ENCODE measurements around the gene SECISBP2. TPM values are rescaled to one million over a fixed set of nuclear protein-coding genes. Genes with fewer than 3 reads are reported as not detected.

The SECISBP2 gene
- total and polyA plus RNA-seq, 2 of the 13 experiments (the other 11 are each of a cell fraction or from before 2014, with no cell fraction given) = 32.4 to 38.0 TPM

- Histone ChIP-seq H3K9me3 (ENCODE audit: low read length) (no peaks in the 10 kb centered on the region), H3K4me3 (replicated peaks in 1 of 3; ENCODE audit: insufficient read depth in 1 of 3, low read depth in 2 of 3, low read length in 3 of 3) (no peak overlapping the region), H3K79me2 (ENCODE audit: insufficient read depth, low read length) (no peaks in the 10 kb centered on the region), H3K4me2 (ENCODE audit: low read depth, low read length) (no peak overlapping the region), H3K4me1 (ENCODE audit: insufficient read depth, low read length) (peaks cover 28% of the 10 kb centered on the region), H4K20me1 (ENCODE audit: insufficient read depth, low read length) (no peaks in the 10 kb centered on the region), H2AFZ (ENCODE audit: low read length) (no peak overlapping the region), H3K27me3 (ENCODE audit: control insufficient read depth in 1 of 2, insufficient read depth in 2 of 2, low read length in 2 of 2) (no peaks in the 10 kb centered on the region; a peak in 1 of 5 replicates), H3K9ac (ENCODE audit: insufficient read depth, low read depth, low read length) (no peak overlapping the region), H3K36me3 (replicated peaks in 1 of 2; ENCODE audit: control insufficient read depth in 1 of 2, insufficient read depth in 2 of 2, low read length in 2 of 2) (no peaks in the 10 kb centered on the region), H3K27ac (ENCODE audit: extremely low read length, insufficient read depth, low read length) (no peak overlapping the region)
- no peak for DNase-seq (ENCODE audit: low spot score)
- ChIA-PET POLR2A (no interaction called here), CTCF (ENCODE audit: low intra/inter-chr PET ratio, low total read pairs) (no interaction called here)
- no peak for ATAC-seq
- BruUV-seq (replicated peaks) = no TSS peak
- intact Hi-C loops (cut with micrococcal nuclease; ENCODE audit: unreplicated experiment) (no loop called here), in situ Hi-C loops (cut with HindIII; ENCODE audit: extremely low pct_ligation_motif_present, low pct_unique_long_range_greater_than_20kb) (no loop called here)
- no peak for TF ChIP-seq ZKSCAN8 (CRISPR knock-in tag; IDR thresholded peaks at IDR 0.05; ENCODE audit: borderline replicate concordance)
- no peak for FAIRE-seq
- 76% methylated on average over 3 of the region's 5 CpGs for WGBS (ENCODE audit: low lambda C conversion rate)
These were observed 72.3 kb downstream of the SECISBP2 start for GRCh38 chr9:89390578-89391116.

- H3K4me2 ChIP-seq (ENCODE audit: low read depth, low read length) = no peak overlapping the region
- POLR2A ChIA-PET = no interaction called here
- in situ Hi-C loops (cut with HindIII; ENCODE audit: extremely low pct_ligation_motif_present, low pct_unique_long_range_greater_than_20kb) (no loop called here), intact Hi-C loops (cut with micrococcal nuclease; ENCODE audit: unreplicated experiment) (no loop called here)
- no peaks in the 10 kb centered on the region for H3K9me3 ChIP-seq (ENCODE audit: low read length)
- H3K27ac ChIP-seq (ENCODE audit: extremely low read length, insufficient read depth, low read length) = no peak overlapping the region
- no peak overlapping the region for H3K4me3 ChIP-seq (replicated peaks in 1 of 3; ENCODE audit: insufficient read depth in 1 of 3, low read depth in 2 of 3, low read length in 3 of 3)
- DNase-seq (ENCODE audit: low spot score) (no peak), FAIRE-seq (no peak), ATAC-seq (no peak)
- 69% methylated on average over 3 of the region's 6 CpGs for WGBS (ENCODE audit: low lambda C conversion rate)
- no peak overlapping the region for H3K9ac ChIP-seq (ENCODE audit: insufficient read depth, low read depth, low read length)
- CTCF ChIA-PET (ENCODE audit: low intra/inter-chr PET ratio, low total read pairs) = no interaction called here
- H3K4me1 ChIP-seq (ENCODE audit: insufficient read depth, low read length) = peaks cover 28% of the 10 kb centered on the region
- no peaks in the 10 kb centered on the region for H3K36me3 ChIP-seq (replicated peaks in 1 of 2; ENCODE audit: control insufficient read depth in 1 of 2, insufficient read depth in 2 of 2, low read length in 2 of 2)
- no peaks in the 10 kb centered on the region for H3K79me2 ChIP-seq (ENCODE audit: insufficient read depth, low read length)
- no TSS peak for BruUV-seq (replicated peaks)
- no peaks in the 10 kb centered on the region for H4K20me1 ChIP-seq (ENCODE audit: insufficient read depth, low read length)
- no peaks in the 10 kb centered on the region; a peak in 1 of 5 replicates for H3K27me3 ChIP-seq (ENCODE audit: control insufficient read depth in 1 of 2, insufficient read depth in 2 of 2, low read length in 2 of 2)
- H2AFZ ChIP-seq (ENCODE audit: low read length) = no peak overlapping the region
- TF ChIP-seq, protein P1, sequence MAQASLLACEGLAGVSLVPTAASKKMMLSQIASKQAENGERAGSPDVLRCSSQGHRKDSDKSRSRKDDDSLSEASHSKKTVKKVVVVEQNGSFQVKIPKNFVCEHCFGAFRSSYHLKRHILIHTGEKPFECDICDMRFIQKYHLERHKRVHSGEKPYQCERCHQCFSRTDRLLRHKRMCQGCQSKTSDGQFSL (CRISPR knock-in tag; IDR thresholded peaks at IDR 0.05) = no peak
These were observed 73.3 kb downstream of the SECISBP2 start for GRCh38 chr9:89391585-89391984.
